ENCODE results near the gene ABHD16A. TPM values are rescaled to one million over a fixed set of nuclear protein-coding genes. Genes with fewer than 3 reads are reported as not detected.

The ABHD16A gene
- total and polyA plus RNA-seq, 10 of the 15 experiments (the other 5 are each of a cell fraction or from before 2014, with no cell fraction given), result 7.5 to 43.0 (median 32.9) TPM

- TF ChIP-seq IKZF1 (conservative IDR thresholded peaks at IDR 0.05) (peak; percentile 70), E2F8 (IDR thresholded peaks at IDR 0.05; ENCODE audit: low read depth, partially characterized antibody) (peak; percentile 97), CREB1 (IDR thresholded peaks at IDR 0.05; ENCODE audit: low read depth) (peak; percentile 44; the same call in 1 of the 2 replicates), NFYB (IDR thresholded peaks at IDR 0.05; ENCODE audit: insufficient read depth, low read depth, low read length) (0 out of 2 replicates have a peak, but pooled peaks have one; percentile 18), TBL1XR1 (IDR thresholded peaks at IDR 0.05; ENCODE audit: low read depth, low read length) (peak; percentile 10; the same call in 1 of the 2 replicates), FOXM1 (IDR thresholded peaks at IDR 0.05; ENCODE audit: low read depth, low read length) (0 out of 2 replicates have a peak, but pooled peaks have one; percentile 50), KLF5 (IDR thresholded peaks at IDR 0.05; ENCODE audit: partially characterized antibody) (peak; percentile 38), EP300 (IDR thresholded peaks at IDR 0.05; ENCODE audit: borderline replicate concordance in 1 of 2, control insufficient read depth in 1 of 2, low read depth in 2 of 2, low read length in 2 of 2) (peak; percentile 23 to 28; a peak in 2 of 4 replicates), NRF1 (conservative IDR thresholded peaks at IDR 0.05; ENCODE audit: low read depth, low read length) (peak; percentile 72), RB1 (IDR thresholded peaks at IDR 0.05; ENCODE audit: borderline replicate concordance) (peak; percentile 99; the same call in 1 of the 2 replicates), RFX5 (IDR thresholded peaks at IDR 0.05; ENCODE audit: low read depth, low read length) (no peak), ZBTB40 (IDR thresholded peaks at IDR 0.05; ENCODE audit: borderline replicate concordance) (no peak), ETV6 (conservative IDR thresholded peaks at IDR 0.05 in 1 of 2, IDR thresholded peaks at IDR 0.05 in 1 of 2; ENCODE audit: borderline replicate concordance in 1 of 2, low read depth in 1 of 2) (no peak), NR2C2 (IDR thresholded peaks at IDR 0.05; ENCODE audit: borderline replicate concordance, control insufficient read depth, insufficient read length, low read depth) (no peak), ESRRA (IDR thresholded peaks at IDR 0.05; ENCODE audit: low read length) (no peak), POLR2AphosphoS5 (IDR thresholded peaks at IDR 0.05; ENCODE audit: low read length) (peak; percentile 83), STAT3 (IDR thresholded peaks at IDR 0.05; ENCODE audit: low read depth, low read length) (no peak), HCFC1 (IDR thresholded peaks at IDR 0.05; ENCODE audit: low read length) (peak; percentile 54), EGR1 (IDR thresholded peaks at IDR 0.05; ENCODE audit: borderline replicate concordance in 1 of 2, low read depth in 2 of 2, low read length in 2 of 2) (peak in 1 of 2 experiments; percentile 44; a peak in 1 of 3 replicates), YBX1 (IDR thresholded peaks at IDR 0.05) (no peak), MLLT1 (IDR thresholded peaks at IDR 0.05) (peak; percentile 53)
Measured at GRCh38 chr6:31664790-31665500, 38.2 kb downstream of the ABHD16A start, which contains the start of gene GPANK1 (continued).
